A673 (cell line): Measurements from ENCODE around the gene TNKS2. TPM values are rescaled to one million over a fixed set of nuclear protein-coding genes. Genes with fewer than 3 reads are reported as not detected.
A peak's percentile ranks its signal among the peaks of the same experiment; 100 is the strongest.

Source experiments
- BruUV-seq: library from RNA; stranded (reverse); fragments of 400-500 nt; replicated peaks from 2 replicates; lab custom pipeline; 2021; lab: Mats Ljungman, UMichigan
- CTCF ChIA-PET: fragments of 300-600 bp; sonication (Branson Sonifier 250); formaldehyde crosslinking; loops from one replicate; lab custom pipeline; 2022; ENCODE audit warnings: antibody characterized with exemption; lab: Charles Lee
- POLR2A ChIA-PET: fragments of 300-600 bp; sonication (Branson Sonifier 250); formaldehyde crosslinking; loops from one replicate; lab custom pipeline; 2022; ENCODE audit warnings: antibody characterized with exemption; ENCODE audit not compliant: low non-redundant PET; lab: Charles Lee
- DNase-seq: peaks from one replicate; pipeline ENCODE4 v3.0.0-alpha.2; 2015; ENCODE audit warnings: low spot score
- H3K27ac ChIP-seq: fragments of 200-600 bp; sonication (generic); 2 replicates; pipeline ENCODE4 v1.5.1; 2016; ENCODE audit warnings: mixed run types, low read depth, mild to moderate bottlenecking, mixed read lengths, antibody characterized with exemption, low read length; ENCODE audit not compliant: poor library complexity, severe bottlenecking
- H3K27me3 ChIP-seq: fragments of 200-600 bp; sonication (generic); replicated peaks from 2 replicates; pipeline ENCODE4 v1.6.1; 2017; ENCODE audit warnings: mixed run types, low read depth, mild to moderate bottlenecking, mixed read lengths, antibody characterized with exemption, low read length; ENCODE audit not compliant: insufficient read depth, poor library complexity
- H3K36me3 ChIP-seq: fragments of 200-600 bp; sonication (generic); 2 replicates; pipeline ENCODE4 v1.6.1; 2016; ENCODE audit warnings: mixed run types, mild to moderate bottlenecking, mixed read lengths, antibody characterized with exemption, low read length; ENCODE audit not compliant: insufficient read depth, poor library complexity, severe bottlenecking
- H3K4me1 ChIP-seq: fragments of 200-600 bp; sonication (generic); 2 replicates; pipeline ENCODE4 v1.6.1; 2017; ENCODE audit warnings: mixed run types, mild to moderate bottlenecking, mixed read lengths, antibody characterized with exemption, low read length; ENCODE audit not compliant: insufficient read depth, poor library complexity, severe bottlenecking
- H3K4me3 ChIP-seq: fragments of 200-600 bp; sonication (generic); 2 replicates; pipeline ENCODE4 v1.5.1; 2016; ENCODE audit warnings: low read depth, mixed run types, mild to moderate bottlenecking, mixed read lengths, low read length; ENCODE audit not compliant: poor library complexity, severe bottlenecking
- H3K9me3 ChIP-seq: fragments of 200-600 bp; sonication (generic); 2 replicates; pipeline ENCODE4 v1.6.1; 2016; ENCODE audit warnings: mixed run types, low read depth, mild to moderate bottlenecking, mixed read lengths, antibody characterized with exemption, low read length; ENCODE audit not compliant: poor library complexity, severe bottlenecking
- CTCF ChIP-seq: fragments of 300-800, 200-600 bp; sonication (generic); conservative IDR thresholded peaks from 2 replicates; pipeline ENCODE4 v1.5.1; 2017; ENCODE audit warnings: low read depth, mild to moderate bottlenecking, antibody characterized with exemption, low read length, moderate library complexity, mixed read lengths
- EZH2 ChIP-seq: fragments of 200-600 bp; sonication (generic); IDR thresholded peaks from 2 replicates; pipeline ENCODE4 v1.6.1; 2017; ENCODE audit warnings: borderline replicate concordance, low read depth, mild to moderate bottlenecking, mixed read lengths, antibody characterized with exemption, low read length; ENCODE audit not compliant: poor library complexity, severe bottlenecking
- intact Hi-C: fragments of 100-400 bp; cut with micrococcal nuclease; formaldehyde crosslinking; loops from one replicate; pipeline ENCODE4 v1.10.0; 2022; ENCODE audit not compliant: unreplicated experiment
- total RNA-seq: library from RNA; stranded (reverse); gene quantifications from 2 replicates; pipeline ENCODE4 v1.2.3, GENCODE V29; 2021

The TNKS2 gene
- total RNA-seq, 1 experiment from 2014 or later = 39.4 TPM

GRCh38 chr10:91875156-91875555 lies 76.9 kb downstream of the TNKS2 start:
- no peaks in the 10 kb centered on the region for H3K9me3 ChIP-seq
- H3K36me3 ChIP-seq = no peaks in the 10 kb centered on the region
- peaks cover 26% of the 10 kb centered on the region for H3K27me3 ChIP-seq
- ChIA-PET CTCF (no interaction called here), POLR2A (no interaction called here)
- H3K27ac ChIP-seq = no peak overlapping the region
- intact Hi-C loops = no loop called here
- DNase-seq = no peak
- no peak for TF ChIP-seq CTCF
- TF ChIP-seq EZH2 = no peak
- no TSS peak for BruUV-seq
- H3K4me1 ChIP-seq = peaks cover 6% of the 10 kb centered on the region
- H3K4me3 ChIP-seq = no peak overlapping the region

- Histone ChIP-seq H3K27me3 (peaks cover 30% of the 10 kb centered on the region), H3K36me3 (no peaks in the 10 kb centered on the region), H3K4me3 (no peak overlapping the region), H3K27ac (no peak overlapping the region), H3K9me3 (no peaks in the 10 kb centered on the region), H3K4me1 (peaks cover 13% of the 10 kb centered on the region)
- intact Hi-C loops = no loop called here
- BruUV-seq = no TSS peak
- no peak for TF ChIP-seq CTCF
- TF ChIP-seq EZH2 = no peak
- no peak for DNase-seq
- ChIA-PET CTCF (no interaction called here), POLR2A (no interaction called here)
These were observed 77.6 kb downstream of the TNKS2 start for GRCh38 chr10:91875779-91876178.

- Histone ChIP-seq H3K36me3 (no peaks in the 10 kb centered on the region), H3K4me3 (no peak overlapping the region), H3K9me3 (no peaks in the 10 kb centered on the region), H3K27ac (no peak overlapping the region), H3K4me1 (peaks cover 27% of the 10 kb centered on the region), H3K27me3 (peaks cover 52% of the 10 kb centered on the region)
- intact Hi-C loops = no loop called here
- no TSS peak for BruUV-seq
- peak; percentile 88 for DNase-seq
- POLR2A ChIA-PET = no interaction called here
- CTCF ChIA-PET = no interaction called here
- no peak for TF ChIP-seq CTCF
- no peak for TF ChIP-seq EZH2
These were observed 81.4 kb downstream of the TNKS2 start for GRCh38 chr10:91879515-91880170.
